H1 (cell line): ENCODE data around the gene COX5B. TPM values are rescaled to one million over a fixed set of nuclear protein-coding genes. Genes with fewer than 3 reads are reported as not detected.

Experiments
- CBX8 ChIP-seq: fragments of 300-800, 300-1000 bp; sonication (generic); IDR thresholded peaks from 2 replicates; pipeline ENCODE4 v1.7.1; 2016; ENCODE audit warnings: low read depth, low read length, borderline replicate concordance
- JUN ChIP-seq: IDR thresholded peaks from 2 replicates; pipeline ENCODE4 v1.6.1; 2011; ENCODE audit warnings: low read depth, mild to moderate bottlenecking, improper control_type of control experiment, low read length
- PHF8 ChIP-seq: fragments of 200-600 bp; sonication (generic); conservative IDR thresholded peaks from 2 replicates; pipeline ENCODE4 v1.7.1; 2012; ENCODE audit warnings: low read depth, mild to moderate bottlenecking, inconsistent platforms, low read length, moderate library complexity
- POLR2A ChIP-seq, 2 experiments: IDR thresholded peaks; 1 replicate in 1 of 2; 2 replicates in 1 of 2; pipeline ENCODE4 v1.6.1; 2011; ENCODE audit warnings: low read depth in 2 of 2, low read length in 2 of 2, mild to moderate bottlenecking in 2 of 2; ENCODE audit errors: control extremely low read depth in 1 of 2
- POLR2AphosphoS5 ChIP-seq: IDR thresholded peaks from 2 replicates; pipeline ENCODE4 v1.6.1; 2011; ENCODE audit warnings: low read depth, low read length
- POU5F1 ChIP-seq: IDR thresholded peaks from 2 replicates; pipeline ENCODE4 v1.6.1; 2011; ENCODE audit warnings: low read depth, mild to moderate bottlenecking, low read length, moderate library complexity
- RAD21 ChIP-seq, 2 experiments: IDR thresholded peaks in 1 of 2; conservative IDR thresholded peaks in 1 of 2; 2 replicates each; pipeline ENCODE4 v1.6.1; 2011; ENCODE audit warnings: low read depth in 2 of 2, low read length in 2 of 2, improper control_type of control experiment in 1 of 2, inconsistent platforms in 1 of 2, mild to moderate bottlenecking in 1 of 2, moderate library complexity in 1 of 2
- RFX5 ChIP-seq: IDR thresholded peaks from 2 replicates; pipeline ENCODE4 v1.6.1; 2011; ENCODE audit warnings: low read depth, low read length, improper control_type of control experiment, borderline replicate concordance
- RNF2 ChIP-seq: fragments of 200-900, 300-1000 bp; sonication (generic); IDR thresholded peaks from 2 replicates; pipeline ENCODE4 v1.7.1; 2016; ENCODE audit warnings: borderline replicate concordance, low read depth, mild to moderate bottlenecking, antibody characterized with exemption, low read length; ENCODE audit not compliant: poor library complexity, severe bottlenecking; ENCODE audit errors: missing control alignments
- polyA plus RNA-seq, 7 experiments: library from polyadenylated mRNA; depleted of rRNA in 3 of 7; stranded (reverse) in 5 of 7; unstranded in 2 of 7; fragments of >200 nt in 5 of 7; fragments of 200-250 nt in 2 of 7; gene quantifications; 1 replicate in 5 of 7; 2 replicates in 1 of 7; 4 replicates in 1 of 7; pipeline versions ENCODE4 v1.2.1 to v1.2.3, GENCODE V29; 2011 to 2013; ENCODE audit warnings: missing spikeins in 2 of 7, mixed read lengths in 2 of 7
- total RNA-seq: library from RNA; stranded (reverse); fragmentation: NEBNext Ultra II Directional; extraction: Animal tissue kit (Norgen Biotek cat#: 25700); gene quantifications from 2 replicates; pipeline ENCODE4 v1.2.1, GENCODE V29; 2021
- TF ChIP-seq, protein P1 (sequence below): fragments of 300-600 bp; sonication (generic); IDR thresholded peaks from 2 replicates; pipeline ENCODE4 v1.7.1; 2012; ENCODE audit warnings: low read length, moderate library complexity, mild to moderate bottlenecking, inconsistent platforms; ENCODE audit not compliant: insufficient replicate concordance

The COX5B gene
- total and polyA plus RNA-seq, 2 of the 8 experiments (the other 6 are each of a cell fraction or from before 2014, with no cell fraction given): 233 to 468 TPM

DNA sequence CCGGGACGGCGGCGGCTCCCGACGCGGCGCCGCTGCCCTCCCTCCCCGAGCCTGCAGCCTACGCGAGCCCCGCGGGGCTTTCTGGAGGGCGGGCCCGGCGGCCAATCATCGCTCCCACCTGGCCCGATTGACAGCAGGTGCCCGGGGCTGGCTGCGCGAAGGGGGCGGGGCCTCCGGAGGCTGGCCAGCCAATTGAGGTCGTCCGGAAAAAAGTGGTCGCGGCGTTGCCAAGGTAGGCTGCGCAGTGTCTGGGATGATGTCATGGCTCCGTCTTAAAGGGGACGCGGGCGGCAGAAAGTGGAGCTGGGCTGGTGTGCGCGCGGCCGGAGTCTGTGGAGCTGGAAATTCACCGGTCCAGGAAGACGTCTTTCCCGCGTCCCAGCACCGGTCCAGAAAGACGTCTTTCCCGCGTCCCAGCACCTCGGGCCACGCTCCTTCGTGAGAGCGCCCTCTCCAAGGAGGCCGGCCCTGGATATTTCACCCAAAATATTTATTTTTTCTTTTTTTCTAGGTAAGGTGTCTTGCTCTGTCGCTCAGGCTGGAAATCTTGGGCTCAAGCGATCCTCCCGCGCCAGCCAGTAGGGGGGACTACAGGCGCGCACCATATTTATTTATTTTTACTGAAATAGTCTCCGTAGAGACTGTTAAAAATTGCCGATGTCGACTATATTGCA is 18.2 kb downstream of the COX5B start, which contains the start of gene ACTR1B (continued):
- TF ChIP-seq, protein P1, sequence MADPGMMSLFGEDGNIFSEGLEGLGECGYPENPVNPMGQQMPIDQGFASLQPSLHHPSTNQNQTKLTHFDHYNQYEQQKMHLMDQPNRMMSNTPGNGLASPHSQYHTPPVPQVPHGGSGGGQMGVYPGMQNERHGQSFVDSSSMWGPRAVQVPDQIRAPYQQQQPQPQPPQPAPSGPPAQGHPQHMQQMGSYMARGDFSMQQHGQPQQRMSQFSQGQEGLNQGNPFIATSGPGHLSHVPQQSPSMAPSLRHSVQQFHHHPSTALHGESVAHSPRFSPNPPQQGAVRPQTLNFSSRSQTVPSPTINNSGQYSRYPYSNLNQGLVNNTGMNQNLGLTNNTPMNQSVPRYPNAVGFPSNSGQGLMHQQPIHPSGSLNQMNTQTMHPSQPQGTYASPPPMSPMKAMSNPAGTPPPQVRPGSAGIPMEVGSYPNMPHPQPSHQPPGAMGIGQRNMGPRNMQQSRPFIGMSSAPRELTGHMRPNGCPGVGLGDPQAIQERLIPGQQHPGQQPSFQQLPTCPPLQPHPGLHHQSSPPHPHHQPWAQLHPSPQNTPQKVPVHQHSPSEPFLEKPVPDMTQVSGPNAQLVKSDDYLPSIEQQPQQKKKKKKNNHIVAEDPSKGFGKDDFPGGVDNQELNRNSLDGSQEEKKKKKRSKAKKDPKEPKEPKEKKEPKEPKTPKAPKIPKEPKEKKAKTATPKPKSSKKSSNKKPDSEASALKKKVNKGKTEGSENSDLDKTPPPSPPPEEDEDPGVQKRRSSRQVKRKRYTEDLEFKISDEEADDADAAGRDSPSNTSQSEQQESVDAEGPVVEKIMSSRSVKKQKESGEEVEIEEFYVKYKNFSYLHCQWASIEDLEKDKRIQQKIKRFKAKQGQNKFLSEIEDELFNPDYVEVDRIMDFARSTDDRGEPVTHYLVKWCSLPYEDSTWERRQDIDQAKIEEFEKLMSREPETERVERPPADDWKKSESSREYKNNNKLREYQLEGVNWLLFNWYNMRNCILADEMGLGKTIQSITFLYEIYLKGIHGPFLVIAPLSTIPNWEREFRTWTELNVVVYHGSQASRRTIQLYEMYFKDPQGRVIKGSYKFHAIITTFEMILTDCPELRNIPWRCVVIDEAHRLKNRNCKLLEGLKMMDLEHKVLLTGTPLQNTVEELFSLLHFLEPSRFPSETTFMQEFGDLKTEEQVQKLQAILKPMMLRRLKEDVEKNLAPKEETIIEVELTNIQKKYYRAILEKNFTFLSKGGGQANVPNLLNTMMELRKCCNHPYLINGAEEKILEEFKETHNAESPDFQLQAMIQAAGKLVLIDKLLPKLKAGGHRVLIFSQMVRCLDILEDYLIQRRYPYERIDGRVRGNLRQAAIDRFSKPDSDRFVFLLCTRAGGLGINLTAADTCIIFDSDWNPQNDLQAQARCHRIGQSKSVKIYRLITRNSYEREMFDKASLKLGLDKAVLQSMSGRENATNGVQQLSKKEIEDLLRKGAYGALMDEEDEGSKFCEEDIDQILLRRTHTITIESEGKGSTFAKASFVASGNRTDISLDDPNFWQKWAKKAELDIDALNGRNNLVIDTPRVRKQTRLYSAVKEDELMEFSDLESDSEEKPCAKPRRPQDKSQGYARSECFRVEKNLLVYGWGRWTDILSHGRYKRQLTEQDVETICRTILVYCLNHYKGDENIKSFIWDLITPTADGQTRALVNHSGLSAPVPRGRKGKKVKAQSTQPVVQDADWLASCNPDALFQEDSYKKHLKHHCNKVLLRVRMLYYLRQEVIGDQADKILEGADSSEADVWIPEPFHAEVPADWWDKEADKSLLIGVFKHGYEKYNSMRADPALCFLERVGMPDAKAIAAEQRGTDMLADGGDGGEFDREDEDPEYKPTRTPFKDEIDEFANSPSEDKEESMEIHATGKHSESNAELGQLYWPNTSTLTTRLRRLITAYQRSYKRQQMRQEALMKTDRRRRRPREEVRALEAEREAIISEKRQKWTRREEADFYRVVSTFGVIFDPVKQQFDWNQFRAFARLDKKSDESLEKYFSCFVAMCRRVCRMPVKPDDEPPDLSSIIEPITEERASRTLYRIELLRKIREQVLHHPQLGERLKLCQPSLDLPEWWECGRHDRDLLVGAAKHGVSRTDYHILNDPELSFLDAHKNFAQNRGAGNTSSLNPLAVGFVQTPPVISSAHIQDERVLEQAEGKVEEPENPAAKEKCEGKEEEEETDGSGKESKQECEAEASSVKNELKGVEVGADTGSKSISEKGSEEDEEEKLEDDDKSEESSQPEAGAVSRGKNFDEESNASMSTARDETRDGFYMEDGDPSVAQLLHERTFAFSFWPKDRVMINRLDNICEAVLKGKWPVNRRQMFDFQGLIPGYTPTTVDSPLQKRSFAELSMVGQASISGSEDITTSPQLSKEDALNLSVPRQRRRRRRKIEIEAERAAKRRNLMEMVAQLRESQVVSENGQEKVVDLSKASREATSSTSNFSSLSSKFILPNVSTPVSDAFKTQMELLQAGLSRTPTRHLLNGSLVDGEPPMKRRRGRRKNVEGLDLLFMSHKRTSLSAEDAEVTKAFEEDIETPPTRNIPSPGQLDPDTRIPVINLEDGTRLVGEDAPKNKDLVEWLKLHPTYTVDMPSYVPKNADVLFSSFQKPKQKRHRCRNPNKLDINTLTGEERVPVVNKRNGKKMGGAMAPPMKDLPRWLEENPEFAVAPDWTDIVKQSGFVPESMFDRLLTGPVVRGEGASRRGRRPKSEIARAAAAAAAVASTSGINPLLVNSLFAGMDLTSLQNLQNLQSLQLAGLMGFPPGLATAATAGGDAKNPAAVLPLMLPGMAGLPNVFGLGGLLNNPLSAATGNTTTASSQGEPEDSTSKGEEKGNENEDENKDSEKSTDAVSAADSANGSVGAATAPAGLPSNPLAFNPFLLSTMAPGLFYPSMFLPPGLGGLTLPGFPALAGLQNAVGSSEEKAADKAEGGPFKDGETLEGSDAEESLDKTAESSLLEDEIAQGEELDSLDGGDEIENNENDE: no peak
- TF ChIP-seq POLR2A (IDR thresholded peaks at IDR 0.05; ENCODE audit: control extremely low read depth in 1 of 2, low read depth in 2 of 2, low read length in 2 of 2) (peak in 1 of 2 experiments; percentile 89; a peak in 2 of 3 replicates), JUN (peak; percentile 92), RAD21 (IDR thresholded peaks at IDR 0.05 in 1 of 2, conservative IDR thresholded peaks at IDR 0.05 in 1 of 2; ENCODE audit: low read depth in 2 of 2, low read length in 2 of 2) (peak; percentile 34 to 42), RFX5 (peak; percentile 83), RNF2 (no peak), POLR2AphosphoS5 (peak; percentile 88), CBX8 (no peak), POU5F1 (no peak), PHF8 (peak; percentile 62)
